ENCODE measurements around the gene PRR19.

DNA sequence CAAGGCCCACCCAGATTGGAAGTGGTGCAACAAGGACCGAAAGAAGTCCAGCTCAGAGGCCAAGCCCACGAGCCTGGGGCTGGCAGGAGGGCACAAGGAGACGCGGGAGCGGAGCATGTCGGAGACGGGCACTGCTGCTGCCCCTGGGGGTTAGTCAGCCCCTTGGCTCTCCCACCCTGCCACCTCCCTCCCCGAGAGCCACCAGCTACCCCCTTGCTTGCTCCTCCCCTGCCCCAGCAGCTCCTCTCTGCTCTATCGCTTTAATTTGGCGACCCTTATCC lies 14.2 kb upstream of the PRR19 start:
- TF ChIP-seq, protein P1, sequence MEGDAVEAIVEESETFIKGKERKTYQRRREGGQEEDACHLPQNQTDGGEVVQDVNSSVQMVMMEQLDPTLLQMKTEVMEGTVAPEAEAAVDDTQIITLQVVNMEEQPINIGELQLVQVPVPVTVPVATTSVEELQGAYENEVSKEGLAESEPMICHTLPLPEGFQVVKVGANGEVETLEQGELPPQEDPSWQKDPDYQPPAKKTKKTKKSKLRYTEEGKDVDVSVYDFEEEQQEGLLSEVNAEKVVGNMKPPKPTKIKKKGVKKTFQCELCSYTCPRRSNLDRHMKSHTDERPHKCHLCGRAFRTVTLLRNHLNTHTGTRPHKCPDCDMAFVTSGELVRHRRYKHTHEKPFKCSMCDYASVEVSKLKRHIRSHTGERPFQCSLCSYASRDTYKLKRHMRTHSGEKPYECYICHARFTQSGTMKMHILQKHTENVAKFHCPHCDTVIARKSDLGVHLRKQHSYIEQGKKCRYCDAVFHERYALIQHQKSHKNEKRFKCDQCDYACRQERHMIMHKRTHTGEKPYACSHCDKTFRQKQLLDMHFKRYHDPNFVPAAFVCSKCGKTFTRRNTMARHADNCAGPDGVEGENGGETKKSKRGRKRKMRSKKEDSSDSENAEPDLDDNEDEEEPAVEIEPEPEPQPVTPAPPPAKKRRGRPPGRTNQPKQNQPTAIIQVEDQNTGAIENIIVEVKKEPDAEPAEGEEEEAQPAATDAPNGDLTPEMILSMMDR (conservative IDR thresholded peaks at IDR 0.05): no peak
- no peak for TF ChIP-seq ZFX (IDR thresholded peaks at IDR 0.05)

Data from C4-2B (cell line).